Endothelial cell of hepatic sinusoid (primary cell): Measurements from ENCODE around the gene GREB1L.

Source experiments
- in situ Hi-C: cut with HindIII; loops from 2 replicates; pipeline ENCODE4 v1.10.0; 2017; ENCODE audit warnings: low sequenced_read_pairs

Gene GREB1L

DNA sequence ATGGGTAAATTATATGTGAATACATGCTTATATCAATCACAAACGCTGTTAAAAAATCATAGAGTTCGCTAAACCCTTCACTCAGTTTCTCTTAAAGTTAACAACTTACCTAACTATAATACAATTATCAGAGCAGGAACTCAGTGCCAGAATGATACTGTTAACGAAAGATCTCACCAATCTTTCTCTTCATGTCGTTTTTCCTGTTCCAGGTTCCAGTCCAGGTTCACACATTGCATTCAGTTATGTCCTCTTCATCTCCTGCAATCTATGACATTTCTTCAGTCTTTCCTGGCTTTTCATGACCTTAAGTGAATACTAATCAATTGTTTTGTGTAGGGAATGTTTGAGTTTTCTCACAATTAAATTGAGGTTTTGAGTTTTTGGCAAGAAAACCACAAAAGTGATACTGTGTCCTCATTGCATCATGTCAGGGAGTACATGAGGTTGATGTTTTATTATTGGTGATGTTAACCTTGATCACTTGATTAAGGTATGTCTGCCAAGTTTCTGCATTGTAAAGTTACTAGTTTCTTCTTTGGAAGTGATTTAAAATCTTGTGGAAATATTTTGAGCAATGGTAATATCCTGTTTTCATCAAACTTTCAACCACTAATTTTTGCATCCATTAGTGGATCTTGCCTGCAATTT, 226.6 kb downstream of the GREB1L start:
- in situ Hi-C loops = no loop called here

DNA sequence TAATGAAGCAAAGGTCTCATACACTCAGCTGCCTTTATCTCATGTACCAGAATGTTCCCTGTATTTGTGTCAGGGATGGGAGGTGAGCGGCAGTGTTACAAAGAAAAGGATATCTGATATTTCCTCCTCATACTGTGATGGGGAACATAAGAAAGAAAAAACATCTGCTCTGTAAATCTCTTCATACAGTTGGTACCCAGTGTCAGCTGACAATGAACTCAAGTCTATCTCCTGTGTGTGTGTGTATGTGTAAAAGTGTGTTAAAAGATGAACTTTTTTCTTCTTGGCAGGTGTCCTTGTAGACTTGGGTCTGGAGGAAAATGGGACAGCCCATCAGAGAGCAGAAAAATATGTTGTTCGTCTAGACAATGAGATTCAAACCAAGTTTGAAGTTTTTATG, 230.7 kb downstream of the GREB1L start:
- in situ Hi-C loops = no loop called here

GRCh38 chr18:21474621-21475020, 232.6 kb downstream of the GREB1L start:
- in situ Hi-C loops = no loop called here

GRCh38 chr18:21479721-21480120, 237.7 kb downstream of the GREB1L start:
- in situ Hi-C loops = no loop called here

- in situ Hi-C loops = no loop called here
These were observed 239.7 kb downstream of the GREB1L start for GRCh38 chr18:21481739-21482138.

DNA sequence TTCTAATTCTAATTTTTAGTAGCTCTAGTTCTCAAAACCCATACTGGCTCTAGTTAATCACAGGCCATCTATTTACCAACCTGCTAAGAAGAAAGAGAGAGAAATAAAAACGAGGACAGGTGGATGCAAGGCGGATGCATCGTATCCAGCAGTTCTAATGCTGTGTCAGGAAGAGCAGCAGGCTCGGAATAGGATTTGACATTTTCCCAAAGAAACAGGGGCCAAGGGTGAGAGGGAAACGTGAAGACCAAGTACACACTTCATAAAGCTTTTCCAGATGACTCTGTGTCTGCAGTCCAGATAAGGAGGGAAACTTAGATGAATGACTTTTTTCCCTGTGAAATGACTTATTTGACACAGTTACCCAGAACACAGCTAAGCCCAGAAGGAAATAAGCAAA, 241.0 kb downstream of the GREB1L start:
- in situ Hi-C loops = no loop called here

DNA sequence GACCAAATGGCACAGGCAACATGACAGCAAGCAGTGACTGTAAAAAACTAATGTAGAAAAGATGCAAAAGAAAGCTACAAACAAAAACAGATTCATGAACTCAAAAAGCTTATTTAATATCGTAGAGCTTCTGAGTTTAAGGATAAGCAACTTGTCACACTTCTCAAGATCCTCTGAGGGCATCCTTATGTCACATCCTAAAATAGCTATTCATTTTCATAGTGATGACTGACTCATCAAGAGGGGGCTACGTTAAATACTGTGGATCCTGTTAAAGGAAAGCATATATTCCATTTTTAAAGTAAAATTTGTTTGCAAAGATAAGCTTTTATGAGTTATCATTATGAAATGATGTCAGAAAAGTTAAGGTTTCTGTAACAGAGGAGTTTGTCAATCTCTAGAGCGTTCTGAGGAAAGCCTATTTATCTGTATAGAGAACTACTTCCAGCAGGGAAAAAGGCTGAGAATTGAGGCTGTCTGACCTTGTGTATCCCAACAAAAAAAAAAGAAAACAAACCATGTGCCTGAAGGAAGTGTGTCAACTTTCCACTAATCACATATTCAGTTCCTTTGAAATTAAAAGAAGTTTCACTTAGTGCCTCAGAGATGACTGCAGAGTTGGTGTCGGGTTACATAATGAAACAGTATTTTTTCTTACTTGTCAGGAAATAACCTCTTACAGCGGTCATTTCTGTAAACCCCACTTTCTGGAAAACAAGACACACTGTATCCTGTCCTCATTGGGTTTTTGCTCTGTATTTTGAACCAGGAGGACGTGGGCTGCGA, 243.0 kb downstream of the GREB1L start:
- in situ Hi-C loops = no loop called here

- in situ Hi-C loops = no loop called here
These were observed 244.9 kb downstream of the GREB1L start for GRCh38 chr18:21486905-21487437.

DNA sequence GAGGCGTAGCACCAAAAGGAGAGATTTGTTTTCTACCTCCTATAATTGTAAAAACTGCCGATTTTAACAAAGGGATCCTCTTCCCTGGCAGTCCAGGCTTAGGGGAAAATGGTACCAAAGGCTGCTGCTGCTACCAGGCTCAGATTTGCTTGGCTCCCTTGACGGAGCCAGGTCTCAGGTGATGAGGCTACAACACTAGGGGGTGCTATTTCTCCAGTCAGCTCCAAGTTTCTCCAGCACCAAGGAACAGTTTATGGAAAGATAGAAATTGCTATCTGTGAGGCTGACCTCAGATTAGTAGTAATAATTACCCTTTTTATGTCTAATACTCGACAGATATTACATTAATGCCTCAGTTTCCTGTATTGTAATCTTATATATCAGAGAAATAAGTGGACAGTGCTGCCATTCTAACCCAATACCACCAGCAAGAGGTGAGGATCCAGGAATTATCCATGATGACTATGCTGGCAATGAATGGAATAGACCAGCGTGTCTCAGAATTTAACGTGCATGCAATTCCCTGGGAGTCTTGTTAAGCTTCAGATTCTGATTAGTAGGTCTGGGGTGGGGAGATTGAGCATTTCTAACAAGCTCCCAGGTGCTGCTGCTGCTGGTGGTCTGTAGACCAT, 247.2 kb downstream of the GREB1L start:
- in situ Hi-C loops = no loop called here

DNA sequence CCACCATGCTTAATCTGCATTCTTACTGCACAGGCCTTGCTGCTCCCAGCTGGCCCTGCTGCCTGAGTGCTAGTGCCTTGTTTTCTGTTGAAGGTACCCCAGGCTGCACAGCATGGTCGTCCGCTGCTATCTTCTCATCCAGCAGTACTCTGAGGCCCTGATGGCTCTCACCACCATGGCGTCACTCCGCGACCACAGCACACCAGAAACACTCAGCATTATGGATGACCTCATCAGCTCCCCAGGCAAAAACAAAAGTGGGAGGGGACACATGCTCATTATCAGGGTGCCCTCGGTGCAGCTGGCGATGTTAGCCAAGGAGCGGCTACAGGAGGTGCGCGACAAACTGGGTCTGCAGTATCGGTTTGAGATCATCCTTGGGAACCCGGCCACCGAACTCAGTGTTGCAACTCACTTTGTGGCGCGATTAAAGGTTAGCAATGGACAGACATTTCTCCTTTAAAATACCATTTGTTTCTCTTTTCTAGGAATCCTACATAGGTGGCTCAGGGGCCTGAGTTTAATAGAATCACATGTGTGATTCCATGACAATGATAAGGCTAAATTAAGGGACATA, 248.0 kb downstream of the GREB1L start:
- in situ Hi-C loops = no loop called here

- in situ Hi-C loops = no loop called here
These were observed 248.7 kb downstream of the GREB1L start for GRCh38 chr18:21490748-21491147.

DNA sequence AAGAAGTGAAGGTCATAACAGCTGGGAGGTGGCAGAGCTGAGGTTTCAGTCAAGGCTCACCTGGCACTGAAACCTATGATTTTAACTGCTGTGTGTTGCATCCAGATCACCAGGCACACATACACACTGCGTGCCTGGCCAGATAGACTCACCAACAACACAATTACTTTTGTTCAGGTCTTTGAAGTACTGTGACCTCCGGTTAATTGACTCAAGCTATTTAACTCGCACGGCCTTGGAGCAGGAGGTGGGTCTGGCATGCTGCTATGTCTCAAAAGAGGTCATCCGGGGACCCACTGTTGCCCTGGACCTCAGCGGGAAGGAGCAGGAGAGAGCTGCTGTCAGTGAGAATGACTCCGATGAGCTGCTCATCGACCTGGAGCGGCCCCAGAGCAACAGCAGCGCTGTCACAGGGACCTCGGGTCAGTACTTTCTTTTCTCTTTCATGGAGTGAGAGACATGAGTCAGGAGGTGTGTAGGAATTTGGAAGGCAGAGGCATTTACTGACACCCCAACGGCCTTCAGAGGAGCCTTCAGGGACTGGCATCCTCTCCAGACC, 254.3 kb downstream of the GREB1L start:
- in situ Hi-C loops = no loop called here

GRCh38 chr18:21499997-21500396, 258.0 kb downstream of the GREB1L start:
- in situ Hi-C loops = no loop called here

DNA sequence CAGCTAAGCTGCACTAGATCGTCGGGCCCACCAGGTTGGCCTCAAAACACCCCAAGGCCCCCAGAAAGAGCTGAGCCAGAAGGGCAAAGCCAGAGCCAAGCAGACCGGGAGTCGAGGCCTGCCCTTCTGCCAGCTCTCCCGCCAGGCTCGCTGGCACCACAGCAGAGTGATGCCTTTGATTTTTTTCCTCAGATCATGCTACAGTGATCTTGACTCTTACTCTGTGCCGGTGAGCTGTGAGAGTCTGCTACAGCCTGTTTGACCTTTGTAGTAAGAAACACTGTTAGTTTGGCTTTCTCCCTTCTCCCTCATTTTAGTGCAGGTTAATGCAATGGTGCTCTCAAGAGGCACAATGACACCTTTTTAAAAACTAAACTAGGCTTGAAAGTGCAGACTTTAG, 260.6 kb downstream of the GREB1L start:
- in situ Hi-C loops = no loop called here

- in situ Hi-C loops = no loop called here
These were observed 266.1 kb downstream of the GREB1L start for GRCh38 chr18:21507913-21508701.

DNA sequence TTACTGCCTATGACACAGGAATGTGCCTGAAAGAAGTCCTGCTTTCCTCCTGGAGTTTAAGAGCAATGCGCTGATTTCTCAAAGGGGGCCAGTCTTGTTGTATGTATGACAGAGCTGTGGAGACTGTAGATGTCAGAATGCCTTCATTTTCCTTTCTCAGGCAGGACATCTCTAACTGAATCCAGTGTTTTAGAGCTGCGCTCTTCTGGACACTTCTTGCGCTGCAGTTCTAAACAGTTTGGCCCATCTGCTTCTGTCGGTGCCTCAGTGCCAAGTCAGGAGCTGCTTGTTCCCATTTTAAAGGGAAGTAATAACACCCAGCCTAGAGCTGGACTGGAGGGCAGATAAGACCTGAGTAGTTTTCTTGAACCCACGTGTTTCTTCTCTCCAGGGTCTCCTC, 267.0 kb downstream of the GREB1L start:
- in situ Hi-C loops = no loop called here

- in situ Hi-C loops = no loop called here
These were observed 271.3 kb downstream of the GREB1L start for GRCh38 chr18:21513292-21513691.

DNA sequence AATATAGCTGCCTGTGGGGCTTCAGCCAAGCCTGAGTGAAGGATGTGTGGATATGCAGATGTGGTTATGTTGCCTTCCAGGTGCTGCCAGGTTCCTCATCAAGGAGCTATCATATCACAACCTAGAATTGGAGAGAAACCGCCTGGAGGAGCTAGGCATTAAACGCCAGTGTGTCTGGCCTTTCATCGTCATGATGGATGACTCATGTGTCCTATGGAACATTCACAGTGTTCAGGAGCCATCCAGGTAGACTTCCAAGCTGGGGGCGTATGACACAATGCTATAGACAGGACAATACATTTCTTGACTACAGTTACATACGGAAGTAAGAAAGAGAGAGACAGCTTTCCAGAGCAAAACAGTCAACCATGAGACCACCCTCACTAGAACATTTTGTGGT, 271.7 kb downstream of the GREB1L start:
- in situ Hi-C loops = no loop called here

GRCh38 chr18:21522530-21522929, 280.5 kb downstream of the GREB1L start:
- in situ Hi-C loops = loop anchor here (10.0 kb wide), 1 partner anchor 398 kb away; no protein-coding TSS in a partner anchor

DNA sequence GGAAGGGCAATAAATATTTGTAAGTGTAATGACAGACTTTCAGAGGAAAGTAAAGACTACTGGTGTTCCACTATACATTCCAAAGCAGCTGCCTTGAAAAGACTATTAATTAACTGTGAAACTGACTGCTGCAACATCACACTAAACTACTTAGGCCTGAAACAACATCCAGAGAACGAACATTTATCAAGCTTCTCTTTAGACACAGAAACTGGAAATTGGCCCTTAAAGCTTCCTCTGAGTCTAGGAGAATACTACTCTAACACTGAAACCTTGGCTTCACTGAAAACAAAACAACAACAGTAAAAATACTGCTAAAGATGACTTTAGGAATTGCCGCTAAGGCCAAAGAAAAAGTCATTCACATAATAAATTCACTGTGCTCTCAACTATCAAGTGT, 283.9 kb downstream of the GREB1L start:
- in situ Hi-C loops = loop anchor here (10.0 kb wide), 1 partner anchor 401 kb away; no protein-coding TSS in a partner anchor
